TTC549 (cell line): ENCODE data around the gene AFF2.

ENCODE experiments used
- FAIRE-seq: peaks from 2 replicates; lab custom pipeline; 2012; peaks lifted over from hg19 to GRCh38; lab: Jason Lieb, UNC

The AFF2 gene

GRCh38 chrX:148500423-148501385 is at the start of gene AFF2:
Gene AFF2, plus strand, starts transcription at chrX:148500617. Its CDS starts 481 bp downstream, at chrX:148501098.
- no peak for FAIRE-seq

DNA sequence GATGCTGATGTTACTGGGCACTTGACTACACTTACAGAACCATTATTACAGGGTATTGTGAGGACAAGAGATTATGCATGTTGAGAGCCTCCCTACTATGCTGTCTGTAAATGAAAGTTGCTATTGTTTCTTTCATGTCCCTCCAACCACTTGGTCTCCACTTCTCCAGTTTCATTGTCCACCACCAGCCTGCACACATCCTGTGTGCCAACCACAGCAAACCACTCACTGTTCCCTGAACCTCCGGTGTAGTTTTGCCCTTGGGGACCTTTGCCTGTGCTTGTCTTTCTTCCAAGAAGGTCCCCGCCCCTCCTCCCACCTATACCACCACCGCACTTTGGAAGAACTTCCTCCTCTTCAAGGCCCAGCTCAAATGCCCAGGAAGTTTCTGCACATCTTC is 43.1 kb upstream of the AFF2 start:
- no peak for FAIRE-seq

GRCh38 chrX:148459343-148459742 is 41.1 kb upstream of the AFF2 start:
- no peak for FAIRE-seq

DNA sequence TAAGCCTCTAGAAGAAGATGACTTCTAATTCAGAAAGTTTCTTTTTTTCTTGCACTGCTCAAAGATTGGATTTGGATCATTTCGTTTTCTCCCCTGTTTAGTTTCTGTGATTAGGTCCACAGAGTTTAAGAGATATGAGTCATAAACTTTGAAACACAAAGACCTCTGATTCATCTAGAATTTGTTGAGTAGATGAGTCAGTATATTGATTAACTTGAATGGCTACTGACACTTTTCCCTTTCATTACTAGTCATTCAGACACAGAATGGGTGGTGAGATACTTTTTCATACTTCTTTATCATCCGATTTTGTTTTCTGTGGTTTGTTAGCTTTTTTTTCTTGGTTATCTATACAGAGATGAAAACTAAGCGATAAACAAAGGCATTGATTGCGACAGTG is 34.1 kb upstream of the AFF2 start:
- FAIRE-seq: no peak

GRCh38 chrX:148470324-148470723 is 30.1 kb upstream of the AFF2 start:
- no peak for FAIRE-seq

DNA sequence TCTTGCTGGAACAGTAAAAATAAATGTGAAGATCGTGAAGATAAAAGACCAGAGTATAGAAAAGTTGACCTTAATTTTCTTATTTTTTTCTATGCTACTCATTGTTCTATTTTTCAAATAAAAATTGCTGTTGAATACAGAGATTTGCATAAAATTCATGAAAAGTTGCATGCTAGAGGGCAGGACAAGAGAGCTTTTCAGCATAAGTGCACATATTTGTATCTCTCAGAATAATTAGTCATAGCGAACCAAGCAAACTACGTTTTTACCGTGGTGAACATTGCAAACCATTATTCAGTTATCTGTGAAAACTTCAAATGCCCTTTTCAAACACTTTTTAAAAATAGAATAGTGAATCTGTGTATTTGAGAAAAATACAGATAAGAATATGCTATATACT is 26.4 kb upstream of the AFF2 start:
- FAIRE-seq: no peak

DNA sequence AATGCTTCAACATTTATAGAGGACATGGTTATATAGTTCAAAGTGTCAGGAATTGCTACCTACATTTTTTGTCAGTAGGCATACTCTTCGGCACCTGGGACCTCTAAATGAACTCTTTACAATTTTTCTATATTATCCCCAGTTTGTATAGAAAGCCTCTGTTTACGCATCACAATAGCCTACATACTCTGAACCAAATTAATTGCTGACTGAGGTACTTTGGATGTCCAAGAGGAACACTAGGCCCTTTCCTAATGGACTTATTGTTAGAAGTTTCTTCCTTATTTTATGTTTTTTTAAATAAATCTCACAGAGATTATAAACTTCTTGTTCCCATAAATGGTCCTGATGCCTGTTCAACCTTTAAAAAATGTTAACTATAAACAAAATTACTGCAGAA is 8.4 kb upstream of the AFF2 start:
- no peak for FAIRE-seq

- FAIRE-seq: no peak
Observed at GRCh38 chrX:148495176-148495575, 5.2 kb upstream of the AFF2 start.

GRCh38 chrX:148498067-148498466 is 2.4 kb upstream of the AFF2 start:
- no peak for FAIRE-seq

DNA sequence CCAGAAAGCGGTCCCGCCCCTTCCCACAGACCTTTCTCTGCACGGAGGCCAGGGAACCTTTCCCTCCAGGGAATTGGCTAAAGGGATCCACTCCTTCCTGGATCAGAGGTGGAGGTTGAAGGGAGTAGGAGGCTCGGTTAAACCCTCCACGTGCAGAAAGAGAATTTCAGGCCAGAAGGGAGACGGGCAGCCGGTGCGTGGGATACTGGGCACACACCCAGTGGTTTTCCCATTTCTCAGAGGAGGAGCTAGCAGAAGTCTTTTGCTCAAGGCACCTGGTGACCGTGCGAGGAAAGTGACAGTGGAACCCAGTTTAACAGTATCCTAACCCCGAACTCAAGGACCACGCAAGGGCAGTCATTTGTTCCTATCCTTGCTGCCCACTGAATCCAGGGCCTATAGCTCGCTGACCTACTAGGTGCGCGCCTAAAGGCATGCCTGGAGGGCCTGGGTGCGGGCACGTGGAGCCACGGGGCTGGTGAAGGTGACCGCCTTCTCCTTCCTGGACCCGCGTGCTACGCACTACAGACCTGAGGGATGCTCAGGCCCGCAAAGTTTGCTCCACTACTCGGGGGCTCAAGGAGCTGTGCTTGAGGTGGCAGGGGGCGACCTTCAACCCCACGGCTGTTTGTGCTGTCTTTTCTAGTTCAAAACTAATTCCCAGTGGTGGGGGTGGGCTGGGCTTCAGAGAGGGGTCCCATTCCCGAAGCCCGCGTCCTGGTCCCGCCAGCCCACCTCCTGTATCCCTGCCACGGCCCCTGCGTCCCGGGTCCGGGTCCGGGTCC is 587 bp upstream of the AFF2 start:
- no peak for FAIRE-seq

DNA sequence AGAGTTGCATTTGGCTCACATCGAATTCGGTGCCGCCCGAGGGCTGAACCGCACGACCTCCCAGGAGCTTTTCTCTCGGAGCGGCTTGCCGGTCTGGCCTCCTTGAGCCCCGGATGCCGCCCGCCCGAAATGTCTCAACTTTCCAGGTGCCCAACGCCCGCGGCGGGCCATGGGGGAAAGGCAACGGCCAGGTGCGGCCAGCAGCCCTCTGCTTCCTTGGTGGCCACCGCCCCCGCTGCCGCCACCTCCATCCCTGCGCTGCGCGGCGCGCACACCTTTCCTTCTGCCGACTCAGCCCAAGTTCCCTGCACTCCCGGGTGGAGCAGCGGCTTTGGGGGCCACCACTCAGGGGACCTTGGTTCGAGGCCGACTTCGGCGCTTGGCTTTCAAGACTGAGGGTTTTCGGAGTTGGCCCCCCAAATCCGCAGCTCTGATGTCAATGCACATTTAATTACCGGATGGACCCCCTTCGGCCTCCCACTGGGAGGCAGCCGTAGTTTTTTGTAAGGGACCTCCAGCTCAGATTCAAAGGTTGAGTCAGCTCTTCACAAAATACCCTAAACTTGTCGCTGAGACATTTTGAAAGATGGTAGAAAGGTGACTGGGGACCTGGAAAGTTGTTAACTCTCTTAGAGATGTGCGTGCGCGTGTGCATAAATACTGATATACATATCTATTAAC is 1.1 kb downstream of the AFF2 start:
- no peak for FAIRE-seq

GRCh38 chrX:148504506-148504905 is 4.1 kb downstream of the AFF2 start:
- FAIRE-seq: no peak

DNA sequence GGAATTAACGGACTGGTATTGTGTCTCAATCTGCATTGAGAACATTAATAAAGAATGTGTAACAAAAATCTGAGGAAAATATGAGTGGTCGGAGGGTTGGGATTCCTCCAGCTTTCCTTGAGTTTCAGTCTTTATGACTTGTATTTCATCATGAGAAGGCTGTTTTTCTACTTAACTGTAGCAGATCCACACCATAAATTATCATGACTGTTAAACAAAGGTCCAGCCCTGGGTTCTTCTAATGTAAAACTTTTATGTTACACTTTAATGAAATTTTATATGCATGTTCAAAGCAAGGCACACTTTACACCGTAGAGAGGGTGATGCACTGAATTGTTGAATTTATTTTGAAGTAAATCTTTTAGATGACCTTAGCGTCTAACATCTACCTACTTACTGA is 7.0 kb downstream of the AFF2 start:
- no peak for FAIRE-seq

DNA sequence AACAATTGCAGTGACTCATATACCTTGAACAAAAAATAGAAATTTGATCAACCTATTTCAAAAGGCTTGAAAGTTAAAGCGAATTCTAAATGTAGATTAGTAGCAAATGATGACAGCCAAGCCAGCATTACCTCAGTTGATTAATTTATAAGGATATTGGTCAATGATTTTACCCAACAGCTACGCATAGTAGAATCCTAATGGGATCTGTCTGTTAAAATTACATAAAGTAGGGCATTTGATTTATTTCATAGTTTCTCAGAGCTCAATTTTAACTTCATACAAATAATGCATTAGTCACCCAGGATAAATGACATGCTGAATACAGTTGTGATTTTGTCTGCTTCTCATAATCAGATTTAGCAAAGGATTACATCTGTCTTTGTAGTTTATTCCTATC is 12.0 kb downstream of the AFF2 start:
- FAIRE-seq: no peak

DNA sequence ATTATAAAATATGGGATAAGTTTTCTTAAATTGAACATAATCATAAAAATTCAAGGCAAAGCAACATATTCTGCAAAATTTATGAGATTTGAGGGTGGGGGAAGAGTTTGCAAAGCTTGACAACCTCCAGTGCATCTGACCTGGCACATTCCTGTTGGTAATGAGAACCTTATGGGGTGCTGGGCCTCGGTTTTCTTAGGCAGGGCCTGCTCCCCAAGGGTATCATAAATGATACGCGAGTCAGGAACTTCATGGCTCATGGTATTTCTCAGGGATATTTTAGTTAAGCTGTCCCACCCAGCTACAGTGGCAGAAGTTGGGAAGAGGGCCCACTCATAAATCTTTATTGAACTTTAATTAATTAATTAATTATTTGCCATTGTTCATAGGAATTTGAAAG is 13.2 kb downstream of the AFF2 start:
- FAIRE-seq: no peak

- no peak for FAIRE-seq
Observed at GRCh38 chrX:148517176-148517575, 16.8 kb downstream of the AFF2 start.

DNA sequence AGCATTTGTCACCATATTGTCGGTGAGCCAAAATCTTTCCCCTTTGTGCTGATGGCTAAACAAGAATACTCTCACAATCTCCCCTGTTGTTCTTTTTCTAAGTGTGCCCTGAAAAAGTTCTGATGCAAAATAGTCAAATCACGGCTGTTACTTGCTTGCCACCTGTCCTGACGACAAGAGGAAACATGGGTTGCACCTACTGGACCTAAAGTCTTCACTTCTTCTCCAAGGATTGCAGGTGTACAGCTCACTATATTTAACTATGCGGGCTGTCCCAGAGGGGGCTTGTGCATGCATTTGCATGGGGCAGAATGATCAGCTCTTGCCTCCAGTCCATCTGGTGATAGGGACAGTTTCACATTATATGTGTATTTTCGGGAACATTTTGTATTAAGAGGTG is 21.6 kb downstream of the AFF2 start:
- no peak for FAIRE-seq

- no peak for FAIRE-seq
Observed at GRCh38 chrX:148523303-148524080, 23.1 kb downstream of the AFF2 start.

GRCh38 chrX:148530464-148531077 is 30.2 kb downstream of the AFF2 start:
- FAIRE-seq: no peak

DNA sequence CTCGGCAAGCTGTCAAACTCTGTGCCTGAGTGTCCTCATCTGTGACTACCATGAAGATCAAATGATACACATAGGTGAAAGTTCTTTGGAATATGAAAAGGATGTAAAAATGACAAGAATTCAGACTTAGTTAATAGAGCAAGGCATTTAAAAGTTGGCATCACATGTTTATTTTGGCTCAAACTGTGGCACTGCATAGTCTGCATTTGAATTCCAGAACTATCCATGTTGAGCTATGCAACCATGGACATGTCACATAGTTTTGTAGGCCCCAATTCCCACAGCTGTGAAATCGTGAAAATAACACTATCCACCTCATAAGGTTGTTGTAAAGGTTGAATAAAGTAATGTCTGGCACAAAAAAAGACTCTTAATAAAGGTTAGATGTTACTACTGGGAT is 33.9 kb downstream of the AFF2 start:
- no peak for FAIRE-seq

DNA sequence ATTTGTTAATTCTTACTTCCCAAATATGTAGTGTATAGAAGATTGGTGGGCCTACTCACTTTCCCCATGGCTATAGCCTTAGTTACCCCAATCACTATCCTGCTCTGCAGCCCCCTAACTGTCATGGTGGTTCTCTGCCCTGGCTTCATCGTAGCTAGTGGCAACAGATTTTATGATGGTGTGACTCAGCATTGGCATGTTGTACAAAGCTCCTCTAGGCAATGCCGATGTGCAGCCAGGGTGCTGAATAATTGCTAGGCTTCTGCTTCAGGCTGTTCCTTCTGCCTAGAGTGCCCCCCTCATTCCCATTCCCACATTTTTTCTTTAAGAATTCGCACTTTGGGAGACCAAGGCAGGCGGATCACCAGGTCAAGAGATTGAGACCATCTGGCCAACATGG is 35.2 kb downstream of the AFF2 start:
- no peak for FAIRE-seq

DNA sequence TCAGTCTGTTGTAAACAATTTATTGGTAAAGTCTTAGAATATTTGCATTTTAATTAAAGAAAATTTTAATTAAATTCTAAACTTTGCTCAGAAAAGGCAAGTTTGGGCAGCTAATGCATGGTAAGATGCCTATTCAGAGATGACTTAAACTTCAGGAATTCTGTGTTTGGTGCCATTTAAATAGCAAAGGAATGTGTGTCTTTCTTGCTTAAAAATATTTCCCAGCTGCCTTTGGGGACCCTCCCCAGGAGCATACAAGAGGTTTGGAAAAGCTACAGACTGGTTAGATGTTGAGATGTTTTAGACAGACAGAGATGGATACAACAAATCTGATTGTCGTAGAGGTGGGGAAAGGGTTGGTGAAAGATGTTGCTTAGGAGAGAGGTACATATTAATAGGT is 36.5 kb downstream of the AFF2 start:
- FAIRE-seq: no peak
